Measurements from ENCODE around the gene EFHC1. TPM values are rescaled to one million over a fixed set of nuclear protein-coding genes. Genes with fewer than 3 reads are reported as not detected.
A peak's percentile ranks its signal among the peaks of the same experiment; 100 is the strongest.
"Not testable (repeated sequence)": the region's sequence is repeated elsewhere in the genome, so short reads cannot be mapped to it uniquely, and the experiment has no call there.

Gene EFHC1
- total RNA-seq, 2 donors from 2014 or later, result 5.3 to 7.5 TPM

DNA sequence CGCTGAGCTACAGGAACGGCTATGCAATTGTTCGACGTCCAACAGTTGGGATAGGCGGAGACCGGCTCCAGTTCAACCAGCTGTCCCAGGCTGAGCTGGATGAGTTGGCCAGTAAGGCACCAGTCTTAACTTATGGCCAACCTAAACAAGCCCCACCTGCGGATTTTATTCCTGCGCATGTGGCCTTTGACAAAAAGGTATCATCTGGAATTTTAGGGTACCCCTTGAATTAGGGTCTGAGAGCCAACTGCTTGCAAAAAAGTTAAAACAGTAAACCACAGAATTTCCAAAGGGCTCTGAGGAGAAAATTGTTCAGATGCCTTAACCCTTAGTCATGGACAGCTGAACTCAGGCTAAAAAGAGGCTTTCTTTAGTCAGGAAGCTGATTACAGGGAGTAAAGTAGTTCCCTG is 3.8 kb downstream of the EFHC1 start:
- Mint-ChIP-seq H3K27me3 (no peaks in the 10 kb centered on the region), H3K36me3 (ENCODE audit: low read depth) (no peaks in the 10 kb centered on the region), H3K4me1 (peaks cover 4% of the 10 kb centered on the region), H3K27ac (no peak overlapping the region), H3K4me3 (no peak overlapping the region)
- no peaks in the 10 kb centered on the region for H3K9me3 ChIP-seq (ENCODE audit: control insufficient read depth, low read length, poor library complexity, severe bottlenecking)
- DNase-seq (no peak), ATAC-seq (no peak)

DNA sequence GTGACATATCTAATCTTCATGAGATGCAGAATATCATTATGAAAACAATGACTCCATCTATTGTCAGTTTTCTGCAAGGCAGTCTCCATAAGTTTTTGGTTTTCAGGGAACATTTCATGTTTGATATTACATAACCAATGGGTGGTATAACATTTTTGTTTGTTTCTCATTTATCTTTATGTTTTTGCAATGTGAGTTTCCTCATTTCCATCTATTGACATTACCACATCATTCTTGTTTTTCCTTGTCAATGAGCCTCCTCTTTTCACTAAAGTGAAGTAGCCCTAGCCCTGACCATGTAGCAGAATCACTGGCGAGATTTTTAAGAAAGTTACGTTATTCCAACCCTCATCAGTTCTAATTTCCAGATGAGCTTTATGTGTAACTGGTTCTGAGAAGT is 4.4 kb downstream of the EFHC1 start:
- Mint-ChIP-seq H3K27ac (no peak overlapping the region), H3K4me1 (no peaks in the 10 kb centered on the region), H3K27me3 (no peaks in the 10 kb centered on the region), H3K4me3 (no peak overlapping the region), H3K36me3 (ENCODE audit: low read depth) (no peaks in the 10 kb centered on the region)
- ATAC-seq, result no peak
- no peak for DNase-seq
- H3K9me3 ChIP-seq (ENCODE audit: control insufficient read depth, low read length, poor library complexity, severe bottlenecking), result no peaks in the 10 kb centered on the region

DNA sequence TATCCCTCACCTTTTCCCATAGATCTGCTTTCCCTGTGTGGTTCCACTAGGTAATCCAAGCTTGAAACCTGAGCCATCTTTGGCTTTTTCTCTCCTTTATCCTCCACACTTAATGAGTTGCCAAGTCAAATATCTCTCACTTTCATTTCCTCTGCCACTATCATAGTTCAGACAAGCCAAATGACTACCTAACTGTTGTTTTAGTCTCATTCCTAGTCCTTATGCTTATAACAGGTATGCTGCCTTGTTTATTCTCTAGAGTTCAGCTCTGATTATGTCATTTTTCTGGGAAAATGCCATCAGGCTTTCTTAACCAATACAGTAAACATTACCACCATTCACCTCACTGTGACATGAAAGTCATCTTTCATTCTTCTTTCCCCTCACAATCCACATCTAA is 6.5 kb downstream of the EFHC1 start:
- DNase-seq (no peak), ATAC-seq (no peak)
- H3K4me3 Mint-ChIP-seq, result no peak overlapping the region

DNA sequence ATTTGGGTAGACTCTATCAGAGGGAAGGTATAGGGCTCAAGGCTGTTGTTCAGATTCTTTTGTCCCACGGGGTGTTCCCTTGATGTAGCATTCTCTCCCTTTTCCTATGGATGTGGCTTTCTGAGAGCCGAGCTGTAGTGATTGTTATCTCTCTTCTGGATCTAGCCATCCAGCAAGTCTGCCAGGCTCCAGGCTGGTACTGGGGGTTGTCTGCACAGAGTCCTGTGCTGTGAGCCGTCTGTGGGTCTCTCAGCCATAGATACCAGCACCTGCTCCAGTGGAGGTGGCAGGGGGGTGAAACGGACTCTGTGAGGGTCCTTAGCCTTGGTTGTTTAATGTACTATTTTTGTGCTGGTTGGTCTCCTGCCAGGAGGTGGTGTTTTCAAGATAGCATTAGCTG is 13.2 kb downstream of the EFHC1 start:
- H3K9me3 ChIP-seq (ENCODE audit: control insufficient read depth, low read length, poor library complexity, severe bottlenecking); H3K36me3 Mint-ChIP-seq (ENCODE audit: low read depth); DNase-seq; H3K4me1 Mint-ChIP-seq; H3K4me3 Mint-ChIP-seq; ATAC-seq: not testable (repeated sequence)
- Mint-ChIP-seq H3K27ac (peak overlapping the region; percentile 39), H3K27me3 (peaks cover 23% of the 10 kb centered on the region)

More for the DNA sequence above, 6.5 kb downstream of the EFHC1 start:
- no peak overlapping the region for H3K27ac Mint-ChIP-seq
- no peaks in the 10 kb centered on the region for H3K27me3 Mint-ChIP-seq
- no peaks in the 10 kb centered on the region for H3K4me1 Mint-ChIP-seq
- H3K36me3 Mint-ChIP-seq (ENCODE audit: low read depth), result no peaks in the 10 kb centered on the region
- H3K9me3 ChIP-seq (ENCODE audit: control insufficient read depth, low read length, poor library complexity, severe bottlenecking), result no peaks in the 10 kb centered on the region

DNA sequence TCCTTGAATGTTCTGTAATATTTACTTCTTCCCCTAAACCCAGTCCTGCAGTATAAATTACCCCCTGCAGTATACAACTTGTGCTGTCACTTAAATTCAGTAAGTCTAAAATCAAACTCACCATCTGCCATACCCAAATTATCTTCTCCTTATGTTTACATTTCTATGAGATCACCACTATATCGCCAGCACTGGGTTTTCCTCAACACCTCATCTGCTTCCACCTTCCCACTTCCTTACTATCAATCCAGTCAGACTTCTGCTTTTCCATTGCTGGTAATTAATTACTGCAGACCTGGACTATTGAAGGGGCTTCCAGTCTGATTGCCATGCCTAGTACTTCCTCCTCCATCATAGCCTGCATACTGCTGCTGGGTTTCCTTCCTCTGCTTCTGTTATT is 15.2 kb downstream of the EFHC1 start:
- H3K9me3 ChIP-seq (ENCODE audit: control insufficient read depth, low read length, poor library complexity, severe bottlenecking), result no peaks in the 10 kb centered on the region
- H3K4me3 Mint-ChIP-seq, result no peak overlapping the region
- no peak overlapping the region for H3K27ac Mint-ChIP-seq
- H3K4me1 Mint-ChIP-seq, result peaks cover 2% of the 10 kb centered on the region
- H3K36me3 Mint-ChIP-seq (ENCODE audit: low read depth), result peaks cover 11% of the 10 kb centered on the region
- DNase-seq, result no peak
- no peak for ATAC-seq
- peaks cover 23% of the 10 kb centered on the region for H3K27me3 Mint-ChIP-seq

DNA sequence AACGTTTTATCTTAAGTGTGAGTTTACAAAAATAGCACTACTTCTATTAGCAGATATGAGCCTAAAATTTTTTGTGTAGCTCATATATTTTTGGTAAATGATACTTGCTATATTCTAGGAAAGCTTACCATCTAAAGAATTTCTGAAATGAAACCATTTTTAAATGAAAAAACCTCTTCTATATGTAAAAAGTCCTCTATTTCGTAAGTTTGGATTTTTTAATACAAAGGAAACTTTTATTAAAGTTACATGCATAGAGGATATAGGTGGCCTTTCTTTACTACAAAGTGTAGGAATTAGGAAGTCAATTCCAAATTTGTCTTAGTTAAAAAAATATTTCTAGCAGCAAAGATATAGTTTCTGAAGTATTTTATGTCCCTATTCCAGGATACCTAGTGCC is 18.8 kb downstream of the EFHC1 start:
- H3K27ac Mint-ChIP-seq, result no peak overlapping the region
- ATAC-seq (no peak), DNase-seq (no peak)
- H3K36me3 Mint-ChIP-seq (ENCODE audit: low read depth), result peaks cover 6% of the 10 kb centered on the region
- H3K27me3 Mint-ChIP-seq, result peaks cover 14% of the 10 kb centered on the region
- H3K4me1 Mint-ChIP-seq, result peaks cover 2% of the 10 kb centered on the region
- no peak overlapping the region for H3K4me3 Mint-ChIP-seq
- H3K9me3 ChIP-seq (ENCODE audit: control insufficient read depth, low read length, poor library complexity, severe bottlenecking), result no peaks in the 10 kb centered on the region

DNA sequence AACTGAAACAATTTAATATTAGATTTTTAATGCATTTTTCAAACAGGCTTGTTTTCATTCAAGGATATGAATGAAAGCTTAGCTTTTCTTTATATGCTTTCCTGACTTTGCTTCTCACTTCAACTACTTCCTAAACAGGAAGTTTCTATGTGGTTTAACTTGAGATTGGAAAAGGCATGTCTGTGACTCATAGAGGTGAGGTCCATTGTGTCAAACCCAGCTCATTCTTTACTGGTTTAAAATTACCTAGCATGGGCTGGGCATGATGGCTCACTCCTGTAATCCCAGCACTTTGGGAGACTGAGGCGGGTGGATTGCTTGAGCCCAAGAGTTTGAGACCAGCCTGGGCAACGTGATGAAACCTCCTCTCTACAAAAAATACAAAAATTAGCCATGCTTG is 34.4 kb downstream of the EFHC1 start:
- Mint-ChIP-seq H3K4me3 (no peak overlapping the region), H3K27me3 (no peaks in the 10 kb centered on the region), H3K36me3 (ENCODE audit: low read depth) (peaks cover 2% of the 10 kb centered on the region), H3K27ac (no peak overlapping the region), H3K4me1 (no peaks in the 10 kb centered on the region)
- no peak for ATAC-seq
- no peaks in the 10 kb centered on the region for H3K9me3 ChIP-seq (ENCODE audit: control insufficient read depth, low read length, poor library complexity, severe bottlenecking)
- DNase-seq, result no peak

DNA sequence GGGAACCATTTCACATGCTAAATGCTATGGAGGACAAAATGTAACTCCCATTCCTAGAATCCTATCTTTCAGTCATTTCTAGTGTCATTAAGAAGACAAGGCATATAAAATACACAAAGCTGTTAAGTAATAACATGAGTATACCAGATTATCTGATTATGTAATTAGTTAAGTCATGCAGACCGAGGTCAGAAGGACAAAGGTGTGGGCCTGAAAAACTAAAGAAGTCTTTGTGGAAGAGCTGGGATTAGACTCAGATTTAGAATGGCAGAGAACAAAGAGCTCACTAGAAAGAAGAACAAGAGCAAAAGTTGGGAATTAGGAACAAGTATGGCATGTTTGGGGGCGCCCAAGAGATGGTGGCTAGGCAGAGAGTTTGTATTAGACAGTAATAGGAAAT is 37.0 kb downstream of the EFHC1 start:
- no peaks in the 10 kb centered on the region for H3K27me3 Mint-ChIP-seq
- no peak overlapping the region for H3K27ac Mint-ChIP-seq
- H3K4me1 Mint-ChIP-seq, result no peaks in the 10 kb centered on the region
- H3K9me3 ChIP-seq (ENCODE audit: control insufficient read depth, low read length, poor library complexity, severe bottlenecking), result no peaks in the 10 kb centered on the region
- H3K36me3 Mint-ChIP-seq (ENCODE audit: low read depth), result no peaks in the 10 kb centered on the region
- ATAC-seq (no peak), DNase-seq (no peak)
- H3K4me3 Mint-ChIP-seq, result no peak overlapping the region

DNA sequence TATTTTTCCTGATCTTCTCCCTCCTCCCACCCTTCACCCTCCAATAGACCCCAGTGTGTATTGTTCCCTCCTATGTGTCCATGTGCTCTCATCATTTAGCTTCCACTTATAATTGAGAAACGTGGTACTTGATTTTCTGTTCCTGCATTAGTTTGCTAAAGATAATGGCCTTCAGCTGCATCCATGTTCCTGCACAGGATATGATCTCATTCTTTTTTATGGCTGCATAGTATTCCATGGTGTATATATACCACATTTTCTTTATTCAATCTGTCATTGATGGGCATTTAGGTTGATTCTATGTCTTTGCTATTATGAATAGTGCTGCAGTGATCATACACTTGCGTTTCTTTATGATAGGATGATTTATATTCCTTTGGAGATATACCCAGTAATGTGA is 41.1 kb downstream of the EFHC1 start:
- H3K27ac Mint-ChIP-seq; H3K4me1 Mint-ChIP-seq; H3K36me3 Mint-ChIP-seq (ENCODE audit: low read depth); H3K9me3 ChIP-seq (ENCODE audit: control insufficient read depth, low read length, poor library complexity, severe bottlenecking); H3K4me3 Mint-ChIP-seq; ATAC-seq; H3K27me3 Mint-ChIP-seq; DNase-seq: not testable (repeated sequence)

DNA sequence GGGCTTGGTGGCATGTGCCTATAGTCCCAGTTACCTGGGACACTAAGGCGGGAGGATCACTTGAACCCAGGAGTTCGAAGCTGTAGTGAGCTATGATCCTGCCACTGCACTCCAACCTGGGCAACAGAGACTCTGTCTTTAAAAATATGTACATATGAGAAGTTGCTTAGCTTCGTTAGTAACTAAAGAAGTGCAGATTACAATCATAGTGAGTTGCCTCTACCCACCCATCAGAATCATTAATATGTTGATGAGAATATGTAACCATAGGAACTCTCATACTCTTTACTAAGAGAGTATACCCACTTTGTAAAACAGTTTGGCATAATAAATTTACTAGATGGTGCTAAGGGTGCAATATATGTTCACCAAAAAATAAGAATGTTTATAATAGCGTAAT is 54.0 kb downstream of the EFHC1 start:
- ATAC-seq (no peak), DNase-seq (no peak)
- no peaks in the 10 kb centered on the region for H3K9me3 ChIP-seq (ENCODE audit: control insufficient read depth, low read length, poor library complexity, severe bottlenecking)
- H3K27me3 Mint-ChIP-seq, result peaks cover 5% of the 10 kb centered on the region
- no peak overlapping the region for H3K27ac Mint-ChIP-seq
- H3K4me1 Mint-ChIP-seq, result no peaks in the 10 kb centered on the region
- H3K36me3 Mint-ChIP-seq (ENCODE audit: low read depth), result peaks cover 3% of the 10 kb centered on the region
- no peak overlapping the region for H3K4me3 Mint-ChIP-seq

DNA sequence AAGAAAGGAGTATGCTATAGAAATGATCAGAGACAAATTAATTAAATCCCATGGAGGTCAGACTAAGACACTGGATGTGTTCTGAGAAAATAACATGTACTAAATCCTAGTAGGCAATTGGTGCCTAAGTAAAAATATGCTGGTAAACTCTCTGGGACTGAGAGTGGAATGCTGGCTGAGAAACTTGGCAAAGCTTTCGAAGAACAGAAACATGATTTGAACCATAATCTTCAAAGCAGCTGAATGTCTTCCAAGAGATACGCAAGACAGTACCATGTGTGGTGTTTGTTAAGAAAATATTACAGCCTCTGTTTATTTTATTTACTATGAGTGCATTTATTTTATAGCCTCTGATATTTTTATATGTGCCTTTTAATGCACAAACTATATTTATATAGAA is 55.2 kb downstream of the EFHC1 start:
- Mint-ChIP-seq H3K4me3 (no peak overlapping the region), H3K27me3 (no peaks in the 10 kb centered on the region), H3K36me3 (ENCODE audit: low read depth) (no peaks in the 10 kb centered on the region), H3K4me1 (no peaks in the 10 kb centered on the region), H3K27ac (no peak overlapping the region)
- H3K9me3 ChIP-seq (ENCODE audit: control insufficient read depth, low read length, poor library complexity, severe bottlenecking), result no peaks in the 10 kb centered on the region
- DNase-seq, result no peak
- ATAC-seq, result no peak

DNA sequence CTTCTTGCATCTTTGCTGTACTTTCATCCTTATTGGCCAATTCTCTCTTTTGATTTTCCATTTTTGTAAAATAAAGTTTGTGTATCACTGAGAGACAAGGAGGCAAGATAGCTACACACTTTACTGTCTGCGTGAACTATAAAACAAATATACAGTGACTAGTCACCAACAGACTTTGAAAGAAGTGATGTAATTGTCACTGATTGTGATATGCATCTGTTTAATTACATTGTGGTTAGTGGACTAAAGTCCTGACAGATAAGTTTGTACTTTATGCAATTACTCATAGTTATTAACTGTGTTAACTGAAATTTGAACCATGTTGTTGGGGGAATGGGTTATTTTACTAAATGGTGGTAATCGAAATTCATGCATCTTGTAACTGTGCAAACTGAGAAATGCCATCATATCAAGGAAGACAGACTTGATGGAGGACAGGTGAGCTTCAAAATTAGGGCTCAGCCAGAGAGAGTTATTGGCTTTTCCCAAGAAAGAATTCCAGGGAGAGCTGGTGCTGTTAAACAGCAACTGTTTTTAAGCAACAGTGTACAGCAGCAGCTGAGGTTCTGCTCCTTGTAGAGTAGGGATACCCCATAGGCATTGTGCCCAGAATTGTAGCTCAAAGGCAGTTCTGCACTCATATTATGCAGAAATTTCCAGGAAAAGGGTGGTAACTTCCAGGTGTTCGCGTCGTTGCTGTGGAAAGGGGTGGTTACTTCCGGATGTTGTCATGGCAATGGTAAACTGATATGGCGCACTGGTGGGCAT is 62.9 kb downstream of the EFHC1 start:
- Mint-ChIP-seq H3K4me1 (no peaks in the 10 kb centered on the region), H3K27ac (no peak overlapping the region), H3K27me3 (peaks cover 5% of the 10 kb centered on the region), H3K4me3 (no peak overlapping the region), H3K36me3 (ENCODE audit: low read depth) (no peaks in the 10 kb centered on the region)
- DNase-seq (no peak), ATAC-seq (no peak)
- no peaks in the 10 kb centered on the region for H3K9me3 ChIP-seq (ENCODE audit: control insufficient read depth, low read length, poor library complexity, severe bottlenecking)

DNA sequence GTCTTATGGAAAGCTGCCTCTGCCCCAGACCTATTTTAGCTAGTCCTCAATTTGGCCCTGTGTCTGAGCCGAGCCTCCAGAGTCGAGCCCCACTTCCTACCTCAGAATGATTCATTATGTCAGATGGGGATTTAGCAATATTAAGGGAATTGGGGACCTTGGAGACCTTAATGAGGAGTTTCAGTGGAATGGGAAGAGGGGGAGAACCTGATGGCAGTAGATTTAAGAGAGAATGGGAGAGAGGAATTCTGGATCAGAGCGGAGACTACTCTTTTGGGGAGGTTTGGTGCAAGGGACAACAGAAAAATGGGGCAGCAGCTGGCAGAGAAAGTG is 63.5 kb downstream of the EFHC1 start:
- no peaks in the 10 kb centered on the region for H3K9me3 ChIP-seq (ENCODE audit: control insufficient read depth, low read length, poor library complexity, severe bottlenecking)
- ATAC-seq, result no peak
- DNase-seq, result no peak
- Mint-ChIP-seq H3K4me1 (no peaks in the 10 kb centered on the region), H3K27ac (no peak overlapping the region), H3K4me3 (no peak overlapping the region), H3K27me3 (peaks cover 5% of the 10 kb centered on the region), H3K36me3 (ENCODE audit: low read depth) (no peaks in the 10 kb centered on the region)

DNA sequence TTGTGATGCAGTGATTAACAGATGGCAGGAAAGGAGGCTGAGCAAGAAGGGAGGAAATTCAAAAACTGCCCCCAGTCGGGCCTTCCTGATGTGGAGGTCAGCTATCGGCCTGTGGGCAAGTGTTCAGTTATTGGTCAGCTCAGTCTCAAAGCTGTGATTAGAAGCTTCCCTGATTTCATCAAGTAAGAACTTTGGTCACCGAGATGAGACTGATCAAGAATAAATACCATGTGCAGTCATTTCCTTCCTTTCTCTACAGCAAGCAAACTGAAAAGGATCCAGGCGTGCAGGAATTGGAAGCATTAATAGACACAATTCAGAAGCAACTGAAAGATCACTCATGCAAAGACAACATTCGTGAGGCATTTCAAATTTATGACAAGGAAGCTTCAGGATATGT is 69.7 kb downstream of the EFHC1 start:
- peaks cover 5% of the 10 kb centered on the region for H3K27me3 Mint-ChIP-seq
- no peak overlapping the region for H3K27ac Mint-ChIP-seq
- no peaks in the 10 kb centered on the region for H3K36me3 Mint-ChIP-seq (ENCODE audit: low read depth)
- ATAC-seq (no peak), DNase-seq (no peak)
- no peaks in the 10 kb centered on the region for H3K9me3 ChIP-seq (ENCODE audit: control insufficient read depth, low read length, poor library complexity, severe bottlenecking)
- H3K4me3 Mint-ChIP-seq, result no peak overlapping the region
- H3K4me1 Mint-ChIP-seq, result peaks cover 3% of the 10 kb centered on the region

All from T-helper 17 cell (primary cell).